ENCODE data around the gene CACNA1C.
"Not testable (repeated sequence)": the region's sequence is repeated elsewhere in the genome, so short reads cannot be mapped to it uniquely, and the experiment has no call there.

CACNA1C gene

DNA sequence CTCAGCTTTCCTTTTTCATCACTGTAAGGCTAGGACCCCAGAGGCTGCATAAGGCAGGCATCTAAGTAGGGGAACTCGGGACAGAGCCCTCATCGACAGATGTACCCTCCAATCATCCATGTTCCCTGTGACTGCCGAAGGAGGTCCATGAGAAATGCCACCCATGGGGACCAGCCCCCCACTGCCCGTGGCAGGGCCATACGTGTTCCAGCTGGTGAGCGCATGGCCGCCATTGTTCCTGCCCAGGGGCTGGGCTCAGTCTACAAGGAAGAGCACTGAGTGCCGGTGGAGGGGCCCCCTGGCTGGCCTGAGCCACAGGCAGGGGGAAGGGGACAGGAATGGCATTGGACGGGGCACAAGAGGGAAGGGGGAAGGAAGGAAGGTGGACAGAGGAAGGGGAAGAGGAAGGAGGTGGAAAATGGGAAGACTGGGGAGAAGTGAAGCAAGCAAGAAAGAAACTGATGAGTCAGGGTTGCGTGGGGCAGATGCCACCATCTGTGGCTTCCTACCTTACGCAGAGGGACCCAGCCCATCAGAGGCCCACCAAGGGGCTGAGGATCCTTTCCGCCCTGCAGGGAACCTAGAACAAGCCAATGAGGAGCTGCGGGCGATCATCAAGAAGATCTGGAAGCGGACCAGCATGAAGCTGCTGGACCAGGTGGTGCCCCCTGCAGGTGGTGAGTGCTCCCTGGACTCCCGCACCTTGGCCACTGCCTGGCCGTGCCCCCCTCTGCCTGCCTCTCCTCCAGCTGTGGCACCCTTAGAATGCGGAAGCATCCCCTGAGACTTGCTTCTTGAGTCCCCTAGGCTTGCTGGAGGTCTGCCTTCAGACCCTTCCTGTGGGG is 621.4 kb downstream of the CACNA1C start:
- no peak for DNase-seq (ENCODE audit: low spot score)

DNA sequence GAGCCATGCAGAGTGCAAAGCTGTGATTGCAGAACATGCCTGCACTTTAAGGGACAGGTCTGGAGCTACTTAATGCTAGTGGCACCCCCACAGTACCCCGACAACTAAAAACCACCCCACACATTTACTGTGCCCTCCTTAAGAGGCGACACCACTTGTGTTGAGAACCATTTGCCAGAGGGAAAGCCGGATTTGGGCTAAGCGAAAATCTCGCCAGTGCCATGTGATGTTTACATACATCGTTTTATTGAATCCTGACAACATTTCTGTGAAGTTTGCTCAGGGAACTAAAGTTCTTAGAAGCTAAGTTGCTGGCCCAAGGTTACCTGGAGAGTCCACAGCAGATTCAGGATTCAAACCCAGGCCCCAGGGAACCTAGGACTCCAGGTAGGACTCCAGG is 623.0 kb downstream of the CACNA1C start:
- no peak for DNase-seq (ENCODE audit: low spot score)

DNA sequence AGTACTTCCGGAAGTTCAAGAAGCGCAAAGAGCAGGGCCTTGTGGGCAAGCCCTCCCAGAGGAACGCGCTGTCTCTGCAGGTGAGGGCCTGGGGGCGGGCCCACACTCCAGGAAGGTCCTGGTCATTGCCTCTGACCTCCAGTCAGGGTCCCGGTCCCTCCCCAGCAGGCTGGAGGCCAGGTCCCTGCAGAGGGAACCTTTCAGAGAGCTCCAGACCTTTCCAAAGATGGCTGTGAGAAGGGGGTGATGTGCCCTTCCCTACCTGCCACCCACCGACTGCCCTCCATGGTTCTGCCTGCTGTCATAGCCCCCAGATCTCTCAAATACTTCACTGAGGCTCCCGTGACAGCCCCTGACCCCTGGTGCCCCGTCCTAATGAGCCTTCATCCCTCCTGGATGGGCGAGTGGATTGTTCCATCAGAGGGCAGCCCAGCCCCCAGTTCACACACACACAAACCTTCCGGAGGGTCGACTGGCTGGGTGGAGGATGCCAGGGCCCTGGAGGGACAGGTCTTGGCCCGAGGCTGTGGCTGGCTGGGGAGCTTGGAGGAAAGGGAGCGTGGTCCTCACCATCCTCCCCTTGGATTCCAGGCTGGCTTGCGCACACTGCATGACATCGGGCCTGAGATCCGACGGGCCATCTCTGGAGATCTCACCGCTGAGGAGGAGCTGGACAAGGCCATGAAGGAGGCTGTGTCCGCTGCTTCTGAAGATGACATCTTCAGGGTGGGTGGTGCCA is 624.5 kb downstream of the CACNA1C start:
- DNase-seq (ENCODE audit: low spot score), result no peak

DNA sequence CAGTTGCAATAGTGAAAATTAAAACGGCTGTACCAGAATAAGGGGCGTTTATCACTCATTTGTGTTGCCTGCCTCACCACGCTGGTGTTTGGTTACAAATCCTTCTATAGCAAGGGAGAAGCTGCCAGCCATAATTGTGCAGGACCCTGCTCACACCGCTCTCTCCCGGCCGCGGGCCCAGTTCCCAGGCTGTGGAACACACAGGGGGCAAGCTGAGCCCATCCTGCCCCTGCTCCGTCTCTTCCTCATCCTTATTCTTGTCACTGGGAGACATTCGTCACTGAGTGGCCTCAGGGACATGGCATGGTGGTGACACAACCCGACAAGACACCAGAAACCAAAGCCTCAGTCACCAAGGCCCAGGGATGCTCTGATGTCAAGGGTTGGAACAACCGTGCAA is 625.6 kb downstream of the CACNA1C start:
- no peak for DNase-seq (ENCODE audit: low spot score)

DNA sequence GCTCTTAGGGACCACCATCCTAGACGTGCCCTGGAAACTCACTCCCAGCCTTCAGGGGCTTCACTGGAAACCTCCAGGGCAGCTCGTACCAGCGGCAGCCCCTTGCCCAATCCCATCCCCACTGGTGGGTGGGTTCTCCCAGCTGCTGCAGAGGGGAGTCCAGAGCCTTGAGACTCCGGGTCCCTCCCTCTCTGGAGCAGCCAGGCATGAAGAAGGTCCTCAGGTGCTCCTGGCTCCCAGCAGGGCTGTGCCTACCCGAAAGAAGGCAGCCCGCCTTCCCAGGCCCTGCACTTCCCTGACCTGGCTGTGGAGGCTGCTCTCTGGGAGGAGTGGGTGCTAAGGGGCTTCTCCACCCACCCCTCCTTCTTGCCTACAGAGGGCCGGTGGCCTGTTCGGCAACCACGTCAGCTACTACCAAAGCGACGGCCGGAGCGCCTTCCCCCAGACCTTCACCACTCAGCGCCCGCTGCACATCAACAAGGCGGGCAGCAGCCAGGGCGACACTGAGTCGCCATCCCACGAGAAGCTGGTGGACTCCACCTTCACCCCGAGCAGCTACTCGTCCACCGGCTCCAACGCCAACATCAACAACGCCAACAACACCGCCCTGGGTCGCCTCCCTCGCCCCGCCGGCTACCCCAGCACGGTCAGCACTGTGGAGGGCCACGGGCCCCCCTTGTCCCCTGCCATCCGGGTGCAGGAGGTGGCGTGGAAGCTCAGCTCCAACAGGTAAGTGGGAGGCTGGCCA is 626.5 kb downstream of the CACNA1C start:
- DNase-seq (ENCODE audit: low spot score), result no peak

DNA sequence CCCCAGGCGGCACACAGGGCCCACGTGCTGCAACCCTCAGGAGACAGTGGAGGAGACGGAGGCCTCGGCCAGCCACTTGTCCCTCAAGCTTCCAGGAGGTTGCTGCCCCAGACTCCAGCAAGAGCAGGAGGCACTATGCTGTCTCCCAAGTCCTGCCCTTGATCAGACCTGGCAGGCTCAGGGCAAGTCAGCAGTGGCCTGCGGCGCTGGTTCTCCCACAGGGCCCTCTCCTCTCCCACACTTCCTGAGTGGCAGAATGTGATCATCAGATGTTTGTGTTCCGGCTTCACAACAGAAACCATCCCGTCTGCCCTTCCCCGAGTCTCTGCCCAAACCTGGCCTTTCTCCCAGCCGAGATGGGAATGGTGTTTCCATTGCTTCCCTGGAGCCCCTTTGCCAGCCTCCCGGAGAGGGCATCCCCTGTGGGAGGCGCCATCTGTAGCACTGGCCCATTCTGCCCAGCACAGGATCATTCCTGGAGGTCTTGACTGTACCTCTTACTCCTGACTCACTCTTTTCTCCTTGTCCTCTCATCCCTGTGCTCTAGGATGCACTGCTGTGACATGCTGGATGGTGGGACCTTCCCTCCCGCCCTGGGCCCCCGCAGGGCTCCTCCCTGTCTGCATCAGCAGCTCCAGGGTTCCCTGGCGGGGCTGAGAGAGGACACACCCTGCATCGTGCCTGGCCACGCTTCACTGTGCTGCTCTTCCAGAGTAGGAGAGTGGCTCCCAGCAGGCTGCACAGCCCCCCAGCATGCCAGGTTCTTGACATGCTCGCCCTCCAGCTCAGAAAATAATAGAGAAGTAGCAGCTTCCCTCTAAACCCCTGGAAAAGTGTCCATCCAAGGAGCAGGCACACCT is 627.3 kb downstream of the CACNA1C start:
- no peak for DNase-seq (ENCODE audit: low spot score)

DNA sequence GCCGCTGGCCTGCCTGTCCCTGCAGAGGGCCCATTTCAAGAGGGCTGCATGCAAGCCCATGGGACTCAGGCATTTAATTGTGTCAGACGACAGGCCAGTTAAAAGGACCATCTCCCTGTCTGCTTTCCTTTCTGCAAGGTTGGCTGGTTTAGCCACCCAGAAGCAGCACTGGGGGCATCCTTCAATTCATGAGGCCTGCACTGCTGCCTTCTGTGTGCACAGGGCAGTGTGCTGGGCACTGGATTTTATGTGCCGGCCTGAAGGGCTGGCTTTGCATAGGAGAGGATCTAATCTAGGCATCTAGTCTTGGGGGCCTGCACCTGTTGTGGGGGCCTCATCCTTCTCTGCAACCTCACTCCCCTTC is 627.9 kb downstream of the CACNA1C start:
- no peak for DNase-seq (ENCODE audit: low spot score)

DNA sequence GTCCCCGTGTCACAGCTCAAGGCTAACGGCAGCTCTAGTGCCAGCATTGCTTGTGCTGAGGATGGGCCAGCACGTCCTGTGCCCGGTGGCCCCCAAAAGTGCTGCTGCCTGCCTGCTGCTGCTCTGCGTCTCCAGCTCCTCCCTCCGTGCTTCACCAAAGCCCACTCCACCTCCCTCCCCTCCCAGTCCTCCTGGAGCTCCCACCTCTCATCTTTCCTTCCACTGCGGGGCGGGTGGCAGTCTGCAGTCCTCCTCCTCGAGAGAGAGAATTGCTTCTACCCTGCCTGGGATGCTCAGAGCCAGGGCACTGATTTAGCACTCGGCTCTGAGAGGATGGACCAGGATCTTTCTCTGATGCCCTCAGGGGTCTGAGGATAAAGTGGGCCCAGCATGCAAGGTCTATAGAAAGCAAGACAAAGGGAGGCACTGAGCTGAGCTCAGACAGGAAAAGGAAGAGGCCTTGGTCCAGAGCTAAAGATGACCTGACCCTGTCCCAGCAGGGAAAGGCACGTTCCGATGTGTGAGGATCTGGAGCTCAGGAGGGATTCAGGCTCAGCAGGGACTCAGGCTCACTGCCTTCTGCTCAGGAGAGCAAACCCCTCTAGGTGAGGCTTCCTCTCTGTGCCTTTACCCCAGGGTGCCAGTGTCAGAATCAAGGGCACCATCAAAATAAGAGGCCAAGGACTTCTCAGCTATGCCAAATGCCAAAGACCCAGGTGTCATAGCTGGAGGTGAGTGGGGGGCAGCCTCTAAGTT is 628.8 kb downstream of the CACNA1C start:
- peak; percentile 35 for DNase-seq (ENCODE audit: low spot score)

DNA sequence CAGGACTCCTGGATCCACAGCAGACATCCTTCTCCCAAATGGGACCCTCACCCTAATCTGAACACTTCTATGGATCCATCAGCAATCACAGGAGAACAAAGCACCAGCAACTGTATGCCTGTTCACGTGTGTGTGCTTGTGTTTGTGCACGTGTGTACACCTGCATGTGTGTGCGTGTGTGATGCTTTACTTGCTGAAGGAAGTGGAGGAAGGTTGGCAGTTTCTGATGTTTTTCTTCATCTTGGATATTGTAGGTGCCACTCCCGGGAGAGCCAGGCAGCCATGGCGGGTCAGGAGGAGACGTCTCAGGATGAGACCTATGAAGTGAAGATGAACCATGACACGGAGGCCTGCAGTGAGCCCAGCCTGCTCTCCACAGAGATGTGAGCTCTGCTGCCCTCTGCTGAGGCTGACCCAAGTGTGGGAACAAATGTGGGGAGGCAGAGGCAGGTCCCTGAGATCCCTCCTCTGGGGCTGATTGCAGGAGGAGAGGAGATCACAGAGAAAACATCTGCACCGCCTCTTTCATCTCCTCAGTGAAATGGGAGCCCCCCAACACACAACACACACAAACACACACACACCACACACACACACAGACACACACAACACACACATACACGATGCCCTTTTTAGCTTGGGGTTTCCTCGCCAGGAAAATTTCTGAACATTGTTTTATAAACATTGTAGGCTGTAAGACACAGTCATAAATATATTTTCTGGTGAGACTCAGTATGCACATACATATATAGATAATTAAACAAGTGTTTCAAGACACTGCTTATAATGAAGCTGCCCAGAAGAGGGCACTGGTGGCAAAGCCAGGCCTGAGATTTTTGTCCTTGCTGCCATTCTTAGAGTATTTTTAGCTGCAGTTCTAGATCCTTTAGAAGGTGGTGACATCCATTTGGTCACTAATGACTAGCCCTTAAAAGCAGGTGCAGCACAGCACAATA is 629.8 kb downstream of the CACNA1C start:
- DNase-seq (ENCODE audit: low spot score), result no peak

DNA sequence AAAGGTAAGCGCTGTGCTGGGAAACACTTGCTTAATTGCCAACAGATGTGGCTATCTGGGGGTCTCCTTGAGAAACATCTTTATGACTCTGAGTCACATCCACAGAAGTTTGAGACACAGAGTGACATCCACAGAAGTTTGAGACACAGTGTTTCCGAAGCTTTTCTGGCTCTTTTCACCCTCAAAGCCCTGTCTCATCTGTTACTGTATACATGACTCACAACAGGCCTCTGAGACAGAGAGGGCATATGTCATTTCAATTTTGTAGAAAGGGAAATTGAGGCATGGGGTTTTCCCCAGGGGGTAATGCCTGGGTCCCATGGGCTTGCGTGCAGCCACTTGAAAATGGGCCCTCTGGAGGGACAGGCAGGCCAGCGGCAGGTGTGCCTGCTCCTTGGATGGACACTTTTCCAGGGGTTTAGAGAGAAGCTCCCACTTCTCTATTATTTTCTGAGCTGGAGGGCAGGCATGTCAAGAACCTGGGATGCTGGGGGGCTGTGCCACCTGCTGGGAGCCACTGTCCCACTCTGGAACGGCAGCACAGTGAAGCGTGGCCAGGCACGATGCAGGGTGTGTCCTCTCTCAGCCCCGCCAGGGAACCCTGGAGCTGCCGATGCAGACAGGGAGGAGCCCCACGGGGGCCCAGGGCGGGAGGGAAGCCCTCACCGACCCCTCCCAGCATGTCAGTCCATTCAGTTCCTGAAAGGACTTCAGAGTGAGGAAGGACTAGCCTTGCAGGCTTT is 630.7 kb downstream of the CACNA1C start:
- DNase-seq (ENCODE audit: low spot score), result no peak

DNA sequence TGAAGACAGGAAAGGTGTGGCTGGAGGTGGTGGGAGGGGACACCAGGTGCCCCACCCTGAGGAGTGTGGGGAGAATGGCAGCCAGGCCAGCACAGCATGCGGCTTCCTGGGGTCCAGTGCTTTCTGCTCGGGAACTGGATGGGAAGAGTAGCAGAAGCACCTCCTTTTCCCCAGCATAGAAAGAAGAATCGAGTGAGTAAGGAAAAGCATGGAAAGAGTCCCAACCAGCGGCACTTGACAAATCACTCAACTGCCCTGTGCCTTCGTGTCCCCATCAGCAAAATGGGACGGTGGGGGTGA is 631.2 kb downstream of the CACNA1C start:
- DNase-seq (ENCODE audit: low spot score), result not testable (repeated sequence)

DNA sequence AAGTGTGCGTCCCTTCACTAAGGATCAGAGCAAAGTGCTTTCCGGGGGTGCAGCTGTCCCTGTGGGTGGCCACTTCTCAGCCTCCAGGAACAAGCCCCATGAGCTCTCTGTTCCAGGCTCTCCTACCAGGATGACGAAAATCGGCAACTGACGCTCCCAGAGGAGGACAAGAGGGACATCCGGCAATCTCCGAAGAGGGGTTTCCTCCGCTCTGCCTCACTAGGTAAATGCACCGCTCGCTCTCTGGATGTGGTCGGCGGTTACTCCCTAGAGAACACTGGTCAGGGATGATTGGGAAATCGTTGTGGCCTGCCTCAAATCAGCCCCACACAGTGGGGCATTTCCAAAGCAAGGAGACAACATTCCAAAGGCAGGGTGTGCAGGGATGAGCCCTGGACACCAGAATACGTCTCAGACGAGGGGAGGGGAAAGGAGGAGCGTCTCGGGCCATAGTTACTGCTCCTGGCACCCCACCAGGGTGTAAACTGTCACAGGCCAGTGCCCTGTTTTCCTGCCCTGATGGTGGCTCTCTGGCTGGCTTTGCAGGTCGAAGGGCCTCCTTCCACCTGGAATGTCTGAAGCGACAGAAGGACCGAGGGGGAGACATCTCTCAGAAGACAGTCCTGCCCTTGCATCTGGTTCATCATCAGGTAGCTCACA is 633.0 kb downstream of the CACNA1C start:
- DNase-seq (ENCODE audit: low spot score), result not testable (repeated sequence)

DNA sequence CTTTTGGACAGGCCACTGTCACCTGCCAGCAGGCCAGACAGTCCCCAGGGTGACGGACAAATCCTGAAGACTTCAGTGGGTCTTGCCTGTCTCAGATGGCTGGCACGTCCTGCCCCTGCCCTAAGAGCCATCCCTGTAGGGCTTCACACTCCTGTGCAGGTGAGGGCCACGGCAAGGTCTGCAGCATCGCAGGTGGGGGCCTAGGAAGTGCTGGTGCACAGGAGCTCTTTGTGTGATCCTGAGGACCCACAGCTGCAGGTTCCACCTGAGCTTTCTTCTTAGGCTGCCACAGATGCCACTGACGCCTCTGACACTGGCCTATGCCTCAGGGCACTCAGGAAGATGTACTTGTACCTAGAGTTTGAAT is 633.5 kb downstream of the CACNA1C start:
- no peak for DNase-seq (ENCODE audit: low spot score)

DNA sequence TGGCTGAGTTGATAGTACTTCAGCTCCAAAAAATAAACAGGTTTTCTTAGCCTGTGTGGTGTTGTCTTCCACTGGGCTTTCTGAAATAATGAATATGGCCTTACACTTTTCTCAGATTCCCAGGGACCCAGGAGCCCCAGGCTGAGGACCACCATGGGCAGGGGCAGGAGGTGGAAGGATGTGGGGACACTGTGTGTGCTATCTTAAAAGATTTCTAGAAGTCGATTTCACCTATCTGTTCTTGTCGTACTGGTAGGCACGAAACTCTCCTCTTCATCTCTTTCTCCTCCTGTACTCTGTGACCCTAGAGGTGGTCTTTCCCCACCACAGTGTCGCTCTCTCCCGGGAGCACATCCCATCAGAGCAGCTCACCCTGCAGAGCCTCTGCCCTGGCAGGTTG is 634.3 kb downstream of the CACNA1C start:
- DNase-seq (ENCODE audit: low spot score), result no peak

DNA sequence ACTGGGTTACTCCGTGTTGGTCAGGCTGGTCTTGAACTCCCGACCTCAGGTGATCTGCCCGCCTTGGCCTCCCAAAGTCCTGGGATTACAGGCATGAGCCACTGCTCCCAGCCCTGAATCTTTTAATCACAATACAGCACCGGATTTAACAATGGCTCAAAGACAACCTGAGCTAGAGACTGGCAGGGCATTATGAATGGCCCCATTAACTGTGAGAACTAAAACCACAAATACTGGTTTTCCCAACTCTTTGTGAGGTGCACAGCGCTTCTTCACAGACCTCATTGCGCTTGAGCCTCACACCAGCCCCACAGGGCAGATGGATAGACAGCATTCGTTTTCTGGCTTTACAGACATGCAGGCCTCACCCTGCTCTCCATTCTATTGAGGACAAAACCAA is 634.9 kb downstream of the CACNA1C start:
- no peak for DNase-seq (ENCODE audit: low spot score)

DNA sequence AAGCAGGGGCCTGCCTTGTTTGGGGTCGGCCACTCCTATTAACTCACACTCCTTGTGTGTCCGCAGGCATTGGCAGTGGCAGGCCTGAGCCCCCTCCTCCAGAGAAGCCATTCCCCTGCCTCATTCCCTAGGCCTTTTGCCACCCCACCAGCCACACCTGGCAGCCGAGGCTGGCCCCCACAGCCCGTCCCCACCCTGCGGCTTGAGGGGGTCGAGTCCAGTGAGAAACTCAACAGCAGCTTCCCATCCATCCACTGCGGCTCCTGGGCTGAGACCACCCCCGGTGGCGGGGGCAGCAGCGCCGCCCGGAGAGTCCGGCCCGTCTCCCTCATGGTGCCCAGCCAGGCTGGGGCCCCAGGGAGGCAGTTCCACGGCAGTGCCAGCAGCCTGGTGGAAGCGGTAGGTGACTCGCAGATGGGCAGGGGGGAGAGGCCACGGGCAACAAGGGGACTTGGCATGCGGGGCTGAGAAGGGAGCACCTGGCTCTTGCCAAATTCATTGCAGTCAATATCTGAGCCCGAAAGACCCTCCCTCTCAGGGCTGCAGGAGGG is 635.7 kb downstream of the CACNA1C start:
- no peak for DNase-seq (ENCODE audit: low spot score)

DNA sequence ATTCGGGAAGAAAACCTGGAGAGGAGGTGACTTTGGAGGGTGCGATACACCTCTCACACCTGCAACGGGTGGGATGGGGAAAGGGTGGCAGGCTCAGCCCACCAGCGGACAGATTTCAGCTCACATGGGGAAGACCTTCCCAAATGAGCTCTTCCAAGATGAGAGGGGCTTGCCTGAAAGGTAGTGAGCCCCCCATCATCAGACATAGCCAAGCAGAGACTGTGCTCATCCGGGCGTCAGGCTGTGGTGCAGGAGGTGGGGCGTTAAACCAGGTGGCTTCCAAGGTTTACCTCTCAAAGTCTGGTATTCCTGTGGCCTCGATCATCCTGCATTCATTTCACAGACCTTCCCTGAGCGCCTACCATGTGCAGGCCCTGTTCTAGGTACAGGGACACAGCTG is 636.6 kb downstream of the CACNA1C start:
- no peak for DNase-seq (ENCODE audit: low spot score)

DNA sequence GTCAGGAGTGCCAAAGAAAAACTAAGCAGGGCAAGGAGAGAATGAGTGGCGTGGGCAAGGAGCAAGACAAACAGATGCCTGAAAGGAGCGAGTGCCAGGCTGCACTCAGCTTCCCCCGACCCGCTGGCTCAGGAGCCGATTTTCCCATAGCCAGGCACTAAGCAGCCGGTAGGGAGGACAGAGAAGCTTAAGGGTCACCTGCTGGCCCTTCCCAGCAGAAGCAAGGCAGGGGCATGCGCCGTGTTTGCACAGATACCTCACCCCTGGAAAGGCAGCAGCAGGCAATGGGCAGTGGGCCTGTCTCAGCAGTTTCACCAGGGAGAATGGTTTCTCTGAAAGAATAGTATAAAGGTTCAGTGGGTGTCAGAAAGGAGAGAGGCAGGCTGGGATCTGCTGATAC is 637.1 kb downstream of the CACNA1C start:
- no peak for DNase-seq (ENCODE audit: low spot score)

Measured in putamen (tissue), 1 donor.